GM10847 (cell line): ENCODE data around the gene RAN.

Experiments
- POLR2A ChIP-seq: IDR thresholded peaks from 2 replicates; pipeline ENCODE4 v1.6.1; 2011; ENCODE audit not compliant: insufficient read length; ENCODE audit errors: extremely low read depth

Gene RAN

GRCh38 chr12:130839770-130840404 is 32.0 kb upstream of the RAN start:
- TF ChIP-seq POLR2A: no peak

GRCh38 chr12:130846369-130846768 is 25.5 kb upstream of the RAN start:
- no peak for TF ChIP-seq POLR2A

DNA sequence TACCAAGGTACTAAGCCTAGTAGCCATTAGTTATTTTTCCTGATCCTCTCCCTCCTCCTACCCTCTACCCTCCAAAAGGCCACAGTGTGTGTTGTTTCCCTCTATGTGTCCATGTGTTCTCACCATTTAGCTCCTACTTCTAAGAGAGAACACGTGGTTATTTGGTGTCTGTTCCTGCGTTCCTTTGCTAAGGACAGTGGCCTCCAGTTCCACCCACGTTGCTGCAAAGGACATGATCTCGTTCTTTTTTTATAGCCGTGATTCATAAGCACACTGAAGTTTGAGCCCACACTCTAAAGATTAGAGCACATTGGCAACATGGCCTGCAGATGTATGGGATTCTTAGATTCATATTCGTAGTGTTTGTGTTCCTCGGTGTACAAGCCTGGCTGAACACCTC is 24.8 kb upstream of the RAN start:
- TF ChIP-seq POLR2A: no peak

GRCh38 chr12:130849561-130850417 is 22.1 kb upstream of the RAN start:
- TF ChIP-seq POLR2A: no peak

- no peak for TF ChIP-seq POLR2A
Observed at GRCh38 chr12:130850418-130851021, 21.3 kb upstream of the RAN start.

- TF ChIP-seq POLR2A: no peak
Observed at GRCh38 chr12:130856088-130856487, 15.8 kb upstream of the RAN start.

DNA sequence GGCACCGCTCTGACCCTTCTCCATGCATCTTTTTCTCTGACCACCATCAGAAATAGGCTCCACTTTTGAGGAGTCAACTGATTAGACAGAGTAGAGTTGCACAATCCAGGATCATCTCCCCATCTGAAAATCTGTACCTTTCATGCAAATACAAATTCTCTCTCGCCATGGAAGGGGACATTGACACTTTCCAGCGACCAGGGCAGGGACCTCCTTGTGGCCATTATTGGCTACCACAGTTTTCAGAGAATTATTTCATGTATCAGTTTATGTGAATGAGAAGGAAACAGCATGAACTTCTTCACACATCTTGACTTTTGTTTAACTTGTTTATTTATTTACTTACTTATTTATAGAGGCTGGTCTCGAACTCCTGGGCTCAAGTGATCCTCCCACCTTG is 13.8 kb upstream of the RAN start:
- TF ChIP-seq POLR2A: no peak

DNA sequence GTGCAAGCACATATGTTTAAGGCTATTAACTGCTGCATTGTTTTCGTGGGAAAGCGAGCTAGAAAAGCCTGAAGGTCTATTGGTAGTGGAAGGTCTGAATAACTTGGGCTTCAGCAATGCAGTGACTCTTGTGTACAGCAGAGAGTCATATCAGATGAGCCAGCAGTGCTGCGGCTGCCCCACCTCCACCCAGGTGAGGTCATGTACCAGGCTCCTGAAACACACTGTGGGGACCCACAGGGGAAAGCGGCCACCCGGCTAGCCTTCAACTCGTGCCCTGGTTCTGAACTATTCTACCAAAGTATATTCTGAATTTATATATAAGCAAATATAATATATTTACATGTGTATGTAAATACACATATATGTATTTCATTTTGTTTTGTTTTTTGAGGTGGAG is 12.7 kb upstream of the RAN start:
- no peak for TF ChIP-seq POLR2A

DNA sequence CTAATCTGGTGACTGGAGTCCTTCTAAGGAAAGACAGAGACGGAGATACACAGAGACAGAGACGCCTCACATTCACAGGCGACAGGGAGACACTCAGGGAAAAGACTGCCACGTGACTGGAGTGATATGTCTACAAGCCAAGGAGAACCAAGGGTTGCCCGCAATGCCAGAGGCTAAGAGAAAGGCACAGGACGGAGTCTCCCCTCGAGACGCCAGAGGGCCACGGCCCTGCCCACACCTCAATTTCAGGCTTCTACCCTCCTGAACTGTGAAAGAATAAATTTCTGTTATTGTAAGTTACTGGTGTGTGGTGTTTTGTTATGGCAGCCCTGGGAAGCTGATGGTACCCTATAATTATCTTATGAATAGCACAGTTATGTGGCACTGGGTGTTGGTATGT is 11.6 kb upstream of the RAN start:
- no peak for TF ChIP-seq POLR2A

DNA sequence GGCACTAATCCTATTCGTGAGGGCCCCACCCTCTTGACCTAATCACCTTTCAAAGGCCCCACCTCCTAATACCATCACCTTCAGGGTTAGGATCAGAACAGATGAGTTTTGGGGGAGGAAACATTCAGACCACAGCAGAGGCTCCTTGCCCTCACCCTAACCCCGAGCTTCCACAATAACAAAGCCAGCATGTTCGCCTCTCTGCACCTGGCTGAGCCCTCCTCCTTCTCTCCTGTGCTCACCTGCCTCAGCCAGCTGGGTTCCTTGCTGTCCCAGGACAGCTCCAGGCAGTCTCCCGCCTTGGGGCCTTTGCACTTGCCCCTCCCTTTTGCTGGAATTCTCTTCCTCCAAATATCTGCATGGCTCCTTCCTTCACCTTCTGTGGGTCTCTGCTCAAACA is 9.7 kb upstream of the RAN start:
- TF ChIP-seq POLR2A: no peak

DNA sequence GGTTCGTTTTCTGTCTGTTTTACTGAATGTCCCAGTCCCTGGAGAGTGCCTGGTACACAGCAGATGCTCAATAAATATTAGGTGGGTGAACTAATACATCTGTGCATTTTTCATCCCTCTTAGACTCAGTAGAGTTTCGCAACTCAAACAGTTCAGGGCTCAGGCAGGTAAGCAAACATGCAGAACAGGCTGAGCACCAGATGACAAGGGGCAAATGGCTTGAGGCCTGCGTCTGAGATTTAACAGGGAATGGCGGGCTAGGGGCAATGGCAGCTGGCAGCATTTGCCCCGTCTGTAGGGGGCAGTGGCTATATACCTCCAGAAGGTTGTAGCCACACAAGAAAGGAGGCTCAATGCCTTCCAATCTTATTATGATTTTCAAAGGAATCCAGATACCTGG is 8.6 kb upstream of the RAN start:
- no peak for TF ChIP-seq POLR2A

GRCh38 chr12:130868412-130868811 is 3.5 kb upstream of the RAN start:
- TF ChIP-seq POLR2A: no peak

DNA sequence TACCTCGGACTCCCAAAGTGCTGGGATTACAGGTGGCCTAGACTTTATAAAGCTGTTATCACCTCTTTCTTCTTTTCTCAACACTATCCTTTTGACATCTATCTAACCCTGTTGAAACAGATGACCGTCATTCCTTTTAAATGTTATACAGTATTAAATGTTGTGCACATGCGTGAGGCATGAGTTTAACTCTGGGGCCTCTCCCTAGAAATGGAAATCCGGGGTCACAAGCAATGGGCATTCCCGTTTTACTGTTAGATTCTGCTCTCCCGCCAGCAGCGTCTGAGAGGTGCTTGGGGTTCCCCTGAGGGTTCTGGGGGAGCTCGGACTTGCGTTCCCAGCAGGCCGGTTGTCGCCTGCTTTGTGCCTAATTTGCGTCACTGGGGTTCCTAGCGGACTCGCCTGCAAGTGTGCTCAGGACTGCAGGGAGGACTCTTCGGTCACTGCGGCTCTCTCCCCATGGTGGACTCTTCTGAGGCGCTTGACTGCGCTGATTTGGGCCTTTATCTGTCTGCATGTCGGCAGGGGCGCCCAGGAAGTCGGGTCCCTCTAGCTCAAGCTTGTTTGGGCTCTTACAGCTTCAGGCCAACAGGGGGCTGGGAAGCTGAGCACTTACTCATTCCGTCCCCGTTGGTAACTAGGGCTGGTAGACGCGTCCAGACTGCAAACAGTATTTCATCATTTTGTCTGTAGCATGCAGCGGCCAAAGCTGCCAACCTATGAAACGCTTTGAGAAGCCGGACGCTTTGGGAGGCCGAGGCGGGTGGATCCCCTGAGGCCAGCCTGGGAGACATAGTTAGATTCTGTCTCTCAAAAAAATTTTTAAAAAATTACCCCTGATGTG is 1.2 kb upstream of the RAN start:
- no peak for TF ChIP-seq POLR2A

DNA sequence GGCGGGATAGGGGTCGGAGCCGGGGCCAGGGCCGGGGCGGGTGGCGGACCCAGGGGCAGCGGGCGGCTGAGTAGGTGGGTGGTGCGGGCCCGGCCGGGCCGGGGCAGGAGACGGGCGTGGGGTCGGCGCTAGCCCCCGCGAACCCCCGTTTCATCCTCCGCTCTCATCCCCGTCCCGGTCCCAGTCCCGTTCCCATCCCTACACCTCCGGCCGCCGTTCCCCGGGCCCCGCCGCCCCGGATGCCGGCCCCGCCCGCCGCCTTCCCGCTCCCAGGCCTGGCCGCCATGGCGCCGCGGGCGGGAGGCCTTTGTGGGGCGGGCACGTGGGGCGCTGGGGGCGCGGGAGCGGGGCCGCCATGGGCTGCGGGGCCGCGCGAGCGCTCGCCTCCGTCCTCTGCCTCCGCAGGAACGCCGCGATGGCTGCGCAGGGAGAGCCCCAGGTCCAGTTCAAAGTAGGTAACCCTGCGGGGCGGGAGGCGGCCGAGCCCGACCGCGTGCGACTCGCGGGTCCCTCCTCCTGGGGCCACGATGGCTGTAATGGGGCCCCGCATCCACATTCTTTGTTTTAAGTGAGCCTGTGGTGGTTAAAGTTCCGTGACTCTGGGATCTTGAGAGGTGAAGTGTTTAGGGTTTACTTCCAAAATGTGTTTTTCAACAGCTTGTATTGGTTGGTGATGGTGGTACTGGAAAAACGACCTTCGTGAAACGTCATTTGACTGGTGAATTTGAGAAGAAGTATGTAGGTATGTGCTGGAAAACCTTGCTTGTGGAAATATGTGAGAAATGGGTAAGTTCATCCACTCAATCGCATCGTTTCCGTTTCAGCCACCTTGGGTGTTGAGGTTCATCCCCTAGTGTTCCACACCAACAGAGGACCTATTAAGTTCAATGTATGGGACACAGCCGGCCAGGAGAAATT is 572 bp downstream of the RAN start:
- TF ChIP-seq POLR2A: no peak
